ENCODE data around the gene RNF123.

Gene RNF123

DNA sequence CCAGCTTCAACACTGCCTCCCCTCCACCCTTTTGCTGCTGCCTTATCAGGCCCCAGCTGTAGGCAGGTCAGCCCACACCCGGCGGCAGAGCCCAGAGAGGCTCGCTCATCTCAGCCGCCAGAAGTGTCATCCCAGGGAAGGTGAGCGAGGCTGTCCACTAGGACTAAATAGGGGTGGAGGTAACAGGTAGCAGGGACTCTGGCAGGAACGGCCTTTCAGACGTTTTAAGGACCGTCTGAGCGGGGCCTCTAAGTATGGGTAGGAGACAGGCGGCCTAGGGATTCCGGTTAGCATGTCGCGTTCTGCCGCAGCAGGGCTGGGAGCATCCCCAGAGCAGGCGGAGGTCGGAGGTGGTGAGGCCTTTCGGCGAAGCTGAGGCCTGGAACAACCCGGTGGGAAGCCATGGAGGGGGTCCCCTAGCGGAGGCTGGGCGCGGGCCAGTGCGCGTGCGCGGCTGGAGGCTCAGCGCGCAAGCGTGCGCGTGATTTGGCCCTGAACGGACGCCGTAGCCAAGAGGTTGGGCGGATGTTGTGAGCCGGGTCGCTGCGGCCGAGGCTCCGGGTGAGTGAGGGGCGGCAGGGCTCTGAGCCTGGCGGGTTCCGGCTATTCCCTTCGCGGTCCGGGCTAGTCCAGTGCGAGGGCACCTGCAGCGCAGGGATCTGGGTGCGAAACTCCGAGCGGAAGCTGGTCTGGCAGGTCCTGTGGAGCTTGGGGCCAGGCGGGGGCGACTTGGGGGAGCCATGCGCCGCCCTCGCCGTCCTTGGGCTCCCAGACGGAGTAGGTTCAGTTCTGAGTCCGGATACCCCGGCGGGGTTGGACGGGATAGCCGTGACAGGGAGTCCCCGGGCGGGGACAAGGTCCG is at the start of gene RNF123, which contains the start of gene MST1:
Gene RNF123 (plus strand): TSS at position 512 of the 862 bp plus-strand sequence. CDS start 1,609 bp downstream, outside the sequence.
Gene MST1 (minus strand): TSS at position 429 of the 862 bp plus-strand sequence. CDS start 783 bp downstream, outside the sequence.
- DNase-seq = peak; percentile 94

DNA sequence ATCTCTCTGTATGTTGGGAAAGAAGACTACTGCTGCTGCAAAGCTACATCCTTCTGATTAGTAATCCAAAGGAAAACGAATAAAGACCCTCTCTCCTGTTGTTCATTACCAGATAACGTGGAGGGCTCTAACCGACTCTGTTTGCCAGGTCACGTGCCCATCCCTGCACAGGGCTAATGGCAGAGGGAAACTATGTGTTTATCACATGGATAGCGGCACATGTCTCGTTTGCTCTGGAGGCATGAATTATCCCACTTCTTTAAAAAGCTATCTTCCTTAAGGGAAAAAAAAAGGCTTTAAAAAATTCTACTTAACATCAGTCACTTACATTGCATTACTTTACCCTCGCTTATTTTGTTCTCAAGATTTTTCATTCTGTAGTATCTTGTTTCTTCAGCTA is 48.1 kb upstream of the RNF123 start:
- no peak for DNase-seq

- DNase-seq = no peak
Observed at GRCh38 chr3:49641921-49642707, 47.2 kb upstream of the RNF123 start.

DNA sequence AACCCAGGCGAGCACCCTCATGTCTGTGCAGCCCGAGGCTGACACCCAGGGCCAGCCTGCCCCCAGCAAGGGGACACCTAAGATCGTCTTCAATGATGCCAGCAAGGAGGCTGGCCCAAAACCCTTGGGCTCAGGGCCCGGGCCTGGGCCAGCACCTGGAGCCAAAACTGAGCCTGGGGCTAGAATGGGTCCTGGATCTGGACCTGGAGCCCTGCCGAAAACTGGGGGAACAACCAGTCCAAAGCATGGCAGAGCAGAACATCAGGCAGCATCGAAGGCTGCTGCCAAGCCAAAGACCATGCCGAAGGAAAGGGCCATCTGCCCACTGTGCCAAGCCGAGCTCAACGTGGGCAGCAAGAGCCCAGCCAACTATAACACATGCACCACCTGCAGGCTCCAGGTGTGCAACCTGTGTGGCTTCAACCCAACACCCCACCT is 46.6 kb upstream of the RNF123 start:
- no peak for DNase-seq

- no peak for DNase-seq
Observed at GRCh38 chr3:49644684-49645083, 44.7 kb upstream of the RNF123 start.

GRCh38 chr3:49646236-49646635 is 43.1 kb upstream of the RNF123 start:
- no peak for DNase-seq

DNA sequence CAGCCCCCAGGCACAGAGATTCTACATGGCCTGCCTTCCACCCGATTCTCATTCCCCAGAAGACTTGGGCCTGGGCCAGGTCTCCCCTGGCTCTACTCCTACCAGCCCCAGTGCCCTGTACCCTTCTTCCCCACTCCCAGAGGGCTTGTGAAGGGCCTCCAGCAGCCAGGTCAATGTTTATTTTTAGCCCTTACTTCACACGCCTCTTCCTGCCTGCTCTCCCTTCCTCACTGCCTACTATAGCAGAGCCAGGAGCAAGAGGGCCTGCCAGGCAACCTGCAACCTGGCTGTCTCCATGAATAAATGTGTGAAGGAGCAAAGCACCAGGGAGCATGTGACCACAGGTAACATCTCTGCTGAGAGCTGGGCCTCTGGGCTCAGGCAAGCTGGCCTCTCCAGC is 41.6 kb upstream of the RNF123 start:
- DNase-seq = no peak

DNA sequence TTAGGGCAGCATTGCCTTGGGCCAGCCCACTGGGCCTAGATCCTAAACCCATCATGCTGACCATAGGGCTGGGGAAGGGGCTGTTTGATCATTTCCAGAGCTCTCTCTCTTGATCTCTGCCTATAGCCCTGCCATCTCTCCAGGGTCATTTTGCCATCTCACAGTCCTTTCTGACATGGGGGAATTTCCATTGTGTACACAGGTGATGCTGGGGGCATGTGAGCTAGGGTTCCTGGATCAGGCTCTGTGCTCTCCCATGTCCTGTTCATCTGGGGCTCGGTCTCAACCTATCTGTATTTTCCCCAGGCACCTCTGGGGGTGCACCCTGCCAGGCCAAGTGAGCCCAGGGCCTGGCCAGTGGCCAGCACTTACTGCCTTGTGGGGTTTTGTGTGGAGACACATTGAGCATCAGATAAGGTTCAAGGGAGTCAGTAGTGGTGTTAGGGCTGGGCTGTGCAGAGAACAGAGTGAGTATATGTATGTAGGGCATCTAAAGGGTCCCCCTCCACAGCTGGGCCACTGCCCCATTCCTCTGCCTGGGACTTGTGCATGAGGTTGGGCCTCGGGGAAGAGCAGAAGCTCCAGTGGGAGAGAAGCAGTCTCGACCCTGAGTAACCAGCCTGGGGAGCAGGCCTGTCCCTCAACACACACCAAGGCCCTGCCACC is 40.9 kb upstream of the RNF123 start:
- no peak for DNase-seq

- DNase-seq = no peak
Observed at GRCh38 chr3:49649576-49649975, 39.8 kb upstream of the RNF123 start.

DNA sequence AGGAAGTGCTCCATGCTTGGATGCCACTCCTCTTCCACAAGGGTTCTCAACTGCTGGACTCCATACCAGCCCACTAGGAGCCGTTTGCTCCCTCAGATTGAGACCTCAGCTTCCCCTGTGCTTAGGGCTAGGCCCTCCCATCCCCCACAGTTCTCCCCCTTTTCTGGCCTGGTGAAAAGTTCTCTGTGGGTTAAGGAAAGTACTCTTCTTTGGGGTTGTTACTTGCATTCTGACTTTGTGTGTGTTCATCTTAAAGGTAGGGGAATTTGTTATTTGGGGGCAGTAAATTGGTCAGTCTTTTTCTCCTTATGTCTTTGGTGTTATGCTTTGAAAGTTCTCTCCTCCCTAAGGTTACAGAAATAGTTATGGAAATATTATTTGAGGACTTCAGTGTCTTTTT is 39.2 kb upstream of the RNF123 start:
- DNase-seq = no peak

GRCh38 chr3:49650637-49651036 is 38.7 kb upstream of the RNF123 start:
- no peak for DNase-seq

- no peak for DNase-seq
Observed at GRCh38 chr3:49652218-49652902, 37.0 kb upstream of the RNF123 start.

GRCh38 chr3:49652903-49653415 is 36.4 kb upstream of the RNF123 start:
- no peak for DNase-seq

GRCh38 chr3:49653621-49654020 is 35.7 kb upstream of the RNF123 start:
- DNase-seq = no peak

DNA sequence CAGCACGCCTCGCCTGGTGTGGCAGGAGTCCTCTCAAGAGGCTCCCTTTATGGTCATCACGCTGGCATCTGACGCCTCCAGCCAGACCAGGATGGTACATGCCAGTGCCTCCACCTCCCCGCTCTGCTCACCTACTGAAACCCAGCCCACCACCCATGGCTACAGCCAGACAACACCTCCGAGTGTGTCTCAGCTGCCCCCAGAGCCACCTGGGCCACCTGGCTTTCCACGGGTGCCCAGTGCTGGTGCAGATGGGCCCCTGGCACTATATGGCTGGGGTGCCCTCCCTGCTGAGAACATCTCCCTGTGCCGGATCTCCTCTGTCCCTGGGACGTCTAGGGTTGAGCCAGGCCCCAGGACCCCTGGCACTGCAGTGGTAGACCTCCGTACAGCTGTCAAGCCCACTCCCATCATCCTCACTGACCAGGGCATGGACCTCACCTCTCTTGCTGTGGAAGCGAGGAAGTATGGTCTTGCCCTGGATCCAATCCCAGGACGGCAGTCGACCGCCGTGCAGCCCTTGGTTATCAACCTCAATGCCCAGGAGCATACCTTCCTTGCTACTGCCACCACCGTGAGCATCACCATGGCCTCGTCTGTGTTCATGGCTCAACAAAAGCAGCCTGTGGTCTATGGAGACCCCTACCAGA is 35.1 kb upstream of the RNF123 start:
- DNase-seq = no peak

- no peak for DNase-seq
Observed at GRCh38 chr3:49654955-49655556, 34.3 kb upstream of the RNF123 start.

- DNase-seq = no peak
Observed at GRCh38 chr3:49655731-49656285, 33.5 kb upstream of the RNF123 start.

DNA sequence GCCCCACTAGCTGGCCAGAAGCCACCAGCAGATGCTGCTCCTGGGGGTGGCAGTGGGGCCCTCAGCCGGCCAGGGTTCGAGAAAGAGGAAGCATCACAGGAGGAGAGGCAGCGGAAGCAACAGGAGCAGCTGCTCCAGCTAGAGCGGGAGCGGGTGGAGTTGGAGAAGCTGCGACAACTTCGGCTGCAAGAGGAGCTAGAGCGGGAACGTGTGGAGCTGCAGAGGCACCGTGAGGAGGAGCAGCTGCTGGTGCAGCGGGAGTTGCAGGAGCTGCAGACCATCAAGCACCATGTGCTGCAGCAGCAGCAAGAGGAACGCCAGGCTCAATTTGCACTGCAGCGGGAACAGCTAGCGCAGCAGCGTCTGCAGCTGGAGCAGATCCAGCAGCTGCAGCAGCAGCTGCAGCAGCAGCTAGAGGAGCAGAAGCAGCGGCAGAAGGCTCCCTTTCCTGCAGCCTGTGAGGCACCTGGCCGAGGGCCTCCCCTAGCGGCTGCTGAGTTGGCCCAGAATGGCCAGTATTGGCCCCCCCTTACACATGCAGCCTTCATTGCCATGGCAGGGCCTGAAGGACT is 32.7 kb upstream of the RNF123 start:
- no peak for DNase-seq

DNA sequence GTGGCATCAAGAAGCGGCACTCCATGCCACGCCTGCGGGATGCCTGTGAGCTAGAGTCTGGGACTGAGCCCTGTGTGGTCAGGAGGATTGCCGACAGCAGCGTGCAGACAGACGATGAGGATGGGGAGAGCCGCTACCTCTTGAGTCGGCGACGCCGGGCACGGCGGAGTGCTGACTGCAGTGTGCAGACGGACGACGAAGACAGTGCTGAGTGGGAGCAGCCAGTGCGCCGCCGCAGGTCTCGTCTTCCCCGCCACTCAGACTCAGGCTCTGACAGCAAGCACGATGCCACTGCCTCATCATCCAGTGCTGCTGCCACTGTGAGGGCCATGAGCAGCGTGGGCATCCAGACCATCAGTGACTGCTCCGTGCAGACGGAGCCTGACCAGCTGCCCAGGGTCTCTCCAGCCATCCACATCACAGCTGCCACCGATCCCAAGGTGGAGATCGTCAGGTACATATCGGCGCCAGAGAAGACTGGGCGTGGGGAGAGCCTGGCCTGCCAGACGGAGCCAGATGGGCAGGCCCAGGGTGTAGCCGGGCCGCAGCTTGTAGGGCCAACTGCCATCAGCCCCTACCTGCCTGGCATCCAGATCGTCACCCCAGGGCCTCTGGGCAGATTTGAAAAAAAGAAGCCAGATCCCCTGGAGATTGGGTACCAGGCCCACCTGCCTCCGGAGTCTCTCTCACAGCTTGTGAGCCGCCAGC is 32.0 kb upstream of the RNF123 start:
- no peak for DNase-seq

DNA sequence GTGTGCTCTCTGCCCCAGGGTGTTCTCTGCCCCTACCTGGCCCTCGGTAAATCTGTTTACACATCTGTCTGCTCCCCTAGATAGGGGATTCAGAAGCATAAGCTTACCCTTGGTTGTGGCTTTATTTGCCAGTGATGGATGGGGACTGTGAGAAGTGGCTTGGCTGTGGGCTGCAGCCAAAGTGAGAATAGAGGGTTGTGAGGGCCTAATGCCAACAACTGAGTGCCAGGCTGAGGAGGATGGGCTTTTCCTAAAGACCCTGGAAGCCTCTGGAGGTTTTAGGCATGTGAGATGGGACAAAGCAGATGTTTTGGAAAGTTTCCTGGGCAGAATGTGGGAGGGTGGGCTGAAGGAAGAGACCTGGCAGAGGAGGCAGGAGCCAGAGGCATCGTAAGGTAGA is 30.6 kb upstream of the RNF123 start:
- DNase-seq = no peak
